ENCODE measurements around the gene PRKCZ.
A peak's percentile ranks its signal among the peaks of the same experiment; 100 is the strongest.
"Not testable (repeated sequence)": the region's sequence is repeated elsewhere in the genome, so short reads cannot be mapped to it uniquely, and the experiment has no call there.

The PRKCZ gene

GRCh38 chr1:2090216-2090890, 40.1 kb downstream of the PRKCZ start:
- DNase-seq = no peak

- no peak for DNase-seq
Observed at GRCh38 chr1:2091611-2092604, 41.7 kb downstream of the PRKCZ start.

GRCh38 chr1:2093055-2093454, 42.8 kb downstream of the PRKCZ start:
- DNase-seq = no peak

GRCh38 chr1:2093636-2094035, 43.4 kb downstream of the PRKCZ start:
- DNase-seq = no peak

GRCh38 chr1:2094269-2095158, 44.3 kb downstream of the PRKCZ start:
- DNase-seq = not testable (repeated sequence)

GRCh38 chr1:2095394-2095793, 45.2 kb downstream of the PRKCZ start:
- DNase-seq = no peak

- no peak for DNase-seq
Observed at GRCh38 chr1:2095981-2096736, 45.9 kb downstream of the PRKCZ start.

GRCh38 chr1:2097386-2098300, 47.4 kb downstream of the PRKCZ start:
- no peak for DNase-seq

- no peak for DNase-seq
Observed at GRCh38 chr1:2098301-2098698, 48.1 kb downstream of the PRKCZ start.

- DNase-seq = peak; percentile 58
Observed at GRCh38 chr1:2098839-2099785, 48.9 kb downstream of the PRKCZ start.

- no peak for DNase-seq
Observed at GRCh38 chr1:2099886-2100779, 49.9 kb downstream of the PRKCZ start.

- DNase-seq = no peak
Observed at GRCh38 chr1:2100780-2101108, 50.5 kb downstream of the PRKCZ start.

GRCh38 chr1:2101531-2101930, 51.3 kb downstream of the PRKCZ start:
- DNase-seq = no peak

- no peak for DNase-seq
Observed at GRCh38 chr1:2101946-2102345, 51.7 kb downstream of the PRKCZ start.

- DNase-seq = no peak
Observed at GRCh38 chr1:2102753-2103152, 52.5 kb downstream of the PRKCZ start.

GRCh38 chr1:2103266-2103900, 53.2 kb downstream of the PRKCZ start:
- no peak for DNase-seq

- no peak for DNase-seq
Observed at GRCh38 chr1:2103901-2104590, 53.8 kb downstream of the PRKCZ start.
